T-helper 2 cell (primary cell): ENCODE results near the gene LMX1B.
"Not testable (repeated sequence)": the region's sequence is repeated elsewhere in the genome, so short reads cannot be mapped to it uniquely, and the experiment has no call there.

Experiments used
- DNase-seq, 5 experiments: peaks; one replicate each; pipeline versions ENCODE4 v3.0.0 to v3.0.0-alpha.2; 2012 to 2022

The LMX1B gene

GRCh38 chr9:126636983-126637798 lies 23.5 kb downstream of the LMX1B start:
- peak in 2 of 5 experiments; percentile 26 to 90 for DNase-seq

- no peak for DNase-seq
These were observed 24.9 kb downstream of the LMX1B start for GRCh38 chr9:126638571-126639132.

GRCh38 chr9:126639318-126640000 lies 25.7 kb downstream of the LMX1B start:
- DNase-seq: no peak

GRCh38 chr9:126641118-126641851 lies 27.6 kb downstream of the LMX1B start:
- no peak for DNase-seq

GRCh38 chr9:126642010-126642744 lies 28.4 kb downstream of the LMX1B start:
- no peak for DNase-seq

GRCh38 chr9:126642839-126643238 lies 29.1 kb downstream of the LMX1B start:
- DNase-seq: no peak

- no peak for DNase-seq
These were observed 30.3 kb downstream of the LMX1B start for GRCh38 chr9:126643945-126644527.

GRCh38 chr9:126646162-126646561 lies 32.4 kb downstream of the LMX1B start:
- DNase-seq: no peak

- DNase-seq: no peak
These were observed 34.1 kb downstream of the LMX1B start for GRCh38 chr9:126647585-126648411.

- no peak for DNase-seq
These were observed 35.7 kb downstream of the LMX1B start for GRCh38 chr9:126649477-126649876.

GRCh38 chr9:126650404-126651341 lies 36.9 kb downstream of the LMX1B start:
- DNase-seq: no peak

GRCh38 chr9:126652140-126652582 lies 38.4 kb downstream of the LMX1B start:
- DNase-seq: no peak

GRCh38 chr9:126654124-126654523 lies 40.4 kb downstream of the LMX1B start:
- DNase-seq: no peak

GRCh38 chr9:126656214-126656613 lies 42.5 kb downstream of the LMX1B start:
- DNase-seq: not testable (repeated sequence)

- DNase-seq: no peak
These were observed 44.6 kb downstream of the LMX1B start for GRCh38 chr9:126658201-126658825.

GRCh38 chr9:126658956-126659555 lies 45.3 kb downstream of the LMX1B start:
- no peak for DNase-seq

- no peak for DNase-seq
These were observed 47.4 kb downstream of the LMX1B start for GRCh38 chr9:126661122-126661520.

GRCh38 chr9:126661521-126662251 lies 48.0 kb downstream of the LMX1B start:
- DNase-seq: no peak
